PC-3 (cell line): ENCODE measurements around the gene TMIGD1.

ENCODE experiments used
- EZH2 ChIP-seq: fragments of 300-600 bp; sonication (generic); IDR thresholded peaks from one replicate; pipeline ENCODE4 v1.6.1; 2017; ENCODE audit warnings: antibody characterized with exemption, mild to moderate bottlenecking, low read length; ENCODE audit not compliant: unreplicated experiment
- EZH2phosphoT487 ChIP-seq: fragments of 300-600 bp; sonication (generic); IDR thresholded peaks from 2 replicates; pipeline ENCODE4 v1.6.1; 2018; ENCODE audit warnings: mild to moderate bottlenecking, antibody characterized with exemption, low read length, borderline replicate concordance
- TF ChIP-seq, protein P1 (sequence below): fragments of 300-600 bp; sonication (generic); conservative IDR thresholded peaks from 2 replicates; pipeline ENCODE4 v1.5.1; 2017; ENCODE audit warnings: antibody characterized with exemption, low read depth, mild to moderate bottlenecking, low read length

DNA sequence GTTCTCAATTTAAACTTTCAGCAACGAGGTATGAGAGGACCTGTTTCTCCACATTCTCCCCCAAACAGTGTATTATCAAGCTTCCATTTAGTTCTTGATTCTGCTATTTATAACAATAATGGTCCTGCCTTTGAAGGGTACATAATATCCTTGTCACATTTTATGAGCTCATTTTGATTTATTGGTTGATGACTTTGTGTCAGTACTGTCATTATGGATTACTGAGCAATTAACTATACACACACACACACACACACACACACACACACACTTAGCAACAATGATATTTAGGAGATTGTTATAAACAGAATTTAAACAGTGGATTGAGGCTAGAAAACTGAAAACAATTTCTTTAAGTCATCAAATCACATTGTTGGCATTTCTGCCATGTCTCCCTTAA, 7.0 kb downstream of the TMIGD1 start:
- TF ChIP-seq, protein P1, sequence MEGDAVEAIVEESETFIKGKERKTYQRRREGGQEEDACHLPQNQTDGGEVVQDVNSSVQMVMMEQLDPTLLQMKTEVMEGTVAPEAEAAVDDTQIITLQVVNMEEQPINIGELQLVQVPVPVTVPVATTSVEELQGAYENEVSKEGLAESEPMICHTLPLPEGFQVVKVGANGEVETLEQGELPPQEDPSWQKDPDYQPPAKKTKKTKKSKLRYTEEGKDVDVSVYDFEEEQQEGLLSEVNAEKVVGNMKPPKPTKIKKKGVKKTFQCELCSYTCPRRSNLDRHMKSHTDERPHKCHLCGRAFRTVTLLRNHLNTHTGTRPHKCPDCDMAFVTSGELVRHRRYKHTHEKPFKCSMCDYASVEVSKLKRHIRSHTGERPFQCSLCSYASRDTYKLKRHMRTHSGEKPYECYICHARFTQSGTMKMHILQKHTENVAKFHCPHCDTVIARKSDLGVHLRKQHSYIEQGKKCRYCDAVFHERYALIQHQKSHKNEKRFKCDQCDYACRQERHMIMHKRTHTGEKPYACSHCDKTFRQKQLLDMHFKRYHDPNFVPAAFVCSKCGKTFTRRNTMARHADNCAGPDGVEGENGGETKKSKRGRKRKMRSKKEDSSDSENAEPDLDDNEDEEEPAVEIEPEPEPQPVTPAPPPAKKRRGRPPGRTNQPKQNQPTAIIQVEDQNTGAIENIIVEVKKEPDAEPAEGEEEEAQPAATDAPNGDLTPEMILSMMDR: no peak
- TF ChIP-seq EZH2: no peak
- no peak for TF ChIP-seq EZH2phosphoT487
